H1 (cell line): ENCODE measurements around the gene IP6K3. TPM values are rescaled to one million over a fixed set of nuclear protein-coding genes. Genes with fewer than 3 reads are reported as not detected.

Experiments
- EP300 ChIP-seq, 2 experiments: IDR thresholded peaks; 1 replicate in 1 of 2; 2 replicates in 1 of 2; pipeline ENCODE4 v1.6.1; 2011 to 2012; ENCODE audit warnings: low read depth in 2 of 2, low read length in 2 of 2, mild to moderate bottlenecking in 2 of 2, borderline replicate concordance in 1 of 2, inconsistent platforms in 1 of 2, moderate library complexity in 1 of 2
- FOSL1 ChIP-seq: IDR thresholded peaks from 2 replicates; pipeline ENCODE4 v1.6.1; 2011; ENCODE audit warnings: mild to moderate bottlenecking, low read depth, low read length, moderate library complexity; ENCODE audit not compliant: insufficient read depth
- HDAC6 ChIP-seq: IDR thresholded peaks from one replicate; pipeline ENCODE4 v1.7.1; 2012; ENCODE audit warnings: low read depth, mild to moderate bottlenecking, inconsistent platforms, low read length, moderate library complexity
- RBBP5 ChIP-seq: IDR thresholded peaks from 2 replicates; pipeline ENCODE4 v1.7.1; 2012; ENCODE audit warnings: low read depth, mild to moderate bottlenecking, inconsistent platforms, low read length, moderate library complexity, borderline replicate concordance
- SRF ChIP-seq: IDR thresholded peaks from 2 replicates; pipeline ENCODE4 v1.6.1; 2011; ENCODE audit warnings: mild to moderate bottlenecking, low read depth, low read length, moderate library complexity
- polyA plus RNA-seq, 7 experiments: library from polyadenylated mRNA; depleted of rRNA in 3 of 7; stranded (reverse) in 5 of 7; unstranded in 2 of 7; fragments of >200 nt in 5 of 7; fragments of 200-250 nt in 2 of 7; gene quantifications; 1 replicate in 5 of 7; 2 replicates in 1 of 7; 4 replicates in 1 of 7; pipeline versions ENCODE4 v1.2.1 to v1.2.3, GENCODE V29; 2011 to 2013; ENCODE audit warnings: missing spikeins in 2 of 7, mixed read lengths in 2 of 7
- total RNA-seq: library from RNA; stranded (reverse); fragmentation: NEBNext Ultra II Directional; extraction: Animal tissue kit (Norgen Biotek cat#: 25700); gene quantifications from 2 replicates; pipeline ENCODE4 v1.2.1, GENCODE V29; 2021
- TF ChIP-seq, protein P1 (sequence below): fragments of 300-600 bp; sonication (generic); IDR thresholded peaks from 2 replicates; pipeline ENCODE4 v1.7.1; 2012; ENCODE audit warnings: low read length, moderate library complexity, mild to moderate bottlenecking, inconsistent platforms; ENCODE audit not compliant: insufficient replicate concordance

The IP6K3 gene
- total and polyA plus RNA-seq, 2 of the 8 experiments (the other 6 are each of a cell fraction or from before 2014, with no cell fraction given): 0.22 to 0.73 TPM

GRCh38 chr6:33704215-33705066 is 42.3 kb downstream of the IP6K3 start (continued):
- TF ChIP-seq, protein P1, sequence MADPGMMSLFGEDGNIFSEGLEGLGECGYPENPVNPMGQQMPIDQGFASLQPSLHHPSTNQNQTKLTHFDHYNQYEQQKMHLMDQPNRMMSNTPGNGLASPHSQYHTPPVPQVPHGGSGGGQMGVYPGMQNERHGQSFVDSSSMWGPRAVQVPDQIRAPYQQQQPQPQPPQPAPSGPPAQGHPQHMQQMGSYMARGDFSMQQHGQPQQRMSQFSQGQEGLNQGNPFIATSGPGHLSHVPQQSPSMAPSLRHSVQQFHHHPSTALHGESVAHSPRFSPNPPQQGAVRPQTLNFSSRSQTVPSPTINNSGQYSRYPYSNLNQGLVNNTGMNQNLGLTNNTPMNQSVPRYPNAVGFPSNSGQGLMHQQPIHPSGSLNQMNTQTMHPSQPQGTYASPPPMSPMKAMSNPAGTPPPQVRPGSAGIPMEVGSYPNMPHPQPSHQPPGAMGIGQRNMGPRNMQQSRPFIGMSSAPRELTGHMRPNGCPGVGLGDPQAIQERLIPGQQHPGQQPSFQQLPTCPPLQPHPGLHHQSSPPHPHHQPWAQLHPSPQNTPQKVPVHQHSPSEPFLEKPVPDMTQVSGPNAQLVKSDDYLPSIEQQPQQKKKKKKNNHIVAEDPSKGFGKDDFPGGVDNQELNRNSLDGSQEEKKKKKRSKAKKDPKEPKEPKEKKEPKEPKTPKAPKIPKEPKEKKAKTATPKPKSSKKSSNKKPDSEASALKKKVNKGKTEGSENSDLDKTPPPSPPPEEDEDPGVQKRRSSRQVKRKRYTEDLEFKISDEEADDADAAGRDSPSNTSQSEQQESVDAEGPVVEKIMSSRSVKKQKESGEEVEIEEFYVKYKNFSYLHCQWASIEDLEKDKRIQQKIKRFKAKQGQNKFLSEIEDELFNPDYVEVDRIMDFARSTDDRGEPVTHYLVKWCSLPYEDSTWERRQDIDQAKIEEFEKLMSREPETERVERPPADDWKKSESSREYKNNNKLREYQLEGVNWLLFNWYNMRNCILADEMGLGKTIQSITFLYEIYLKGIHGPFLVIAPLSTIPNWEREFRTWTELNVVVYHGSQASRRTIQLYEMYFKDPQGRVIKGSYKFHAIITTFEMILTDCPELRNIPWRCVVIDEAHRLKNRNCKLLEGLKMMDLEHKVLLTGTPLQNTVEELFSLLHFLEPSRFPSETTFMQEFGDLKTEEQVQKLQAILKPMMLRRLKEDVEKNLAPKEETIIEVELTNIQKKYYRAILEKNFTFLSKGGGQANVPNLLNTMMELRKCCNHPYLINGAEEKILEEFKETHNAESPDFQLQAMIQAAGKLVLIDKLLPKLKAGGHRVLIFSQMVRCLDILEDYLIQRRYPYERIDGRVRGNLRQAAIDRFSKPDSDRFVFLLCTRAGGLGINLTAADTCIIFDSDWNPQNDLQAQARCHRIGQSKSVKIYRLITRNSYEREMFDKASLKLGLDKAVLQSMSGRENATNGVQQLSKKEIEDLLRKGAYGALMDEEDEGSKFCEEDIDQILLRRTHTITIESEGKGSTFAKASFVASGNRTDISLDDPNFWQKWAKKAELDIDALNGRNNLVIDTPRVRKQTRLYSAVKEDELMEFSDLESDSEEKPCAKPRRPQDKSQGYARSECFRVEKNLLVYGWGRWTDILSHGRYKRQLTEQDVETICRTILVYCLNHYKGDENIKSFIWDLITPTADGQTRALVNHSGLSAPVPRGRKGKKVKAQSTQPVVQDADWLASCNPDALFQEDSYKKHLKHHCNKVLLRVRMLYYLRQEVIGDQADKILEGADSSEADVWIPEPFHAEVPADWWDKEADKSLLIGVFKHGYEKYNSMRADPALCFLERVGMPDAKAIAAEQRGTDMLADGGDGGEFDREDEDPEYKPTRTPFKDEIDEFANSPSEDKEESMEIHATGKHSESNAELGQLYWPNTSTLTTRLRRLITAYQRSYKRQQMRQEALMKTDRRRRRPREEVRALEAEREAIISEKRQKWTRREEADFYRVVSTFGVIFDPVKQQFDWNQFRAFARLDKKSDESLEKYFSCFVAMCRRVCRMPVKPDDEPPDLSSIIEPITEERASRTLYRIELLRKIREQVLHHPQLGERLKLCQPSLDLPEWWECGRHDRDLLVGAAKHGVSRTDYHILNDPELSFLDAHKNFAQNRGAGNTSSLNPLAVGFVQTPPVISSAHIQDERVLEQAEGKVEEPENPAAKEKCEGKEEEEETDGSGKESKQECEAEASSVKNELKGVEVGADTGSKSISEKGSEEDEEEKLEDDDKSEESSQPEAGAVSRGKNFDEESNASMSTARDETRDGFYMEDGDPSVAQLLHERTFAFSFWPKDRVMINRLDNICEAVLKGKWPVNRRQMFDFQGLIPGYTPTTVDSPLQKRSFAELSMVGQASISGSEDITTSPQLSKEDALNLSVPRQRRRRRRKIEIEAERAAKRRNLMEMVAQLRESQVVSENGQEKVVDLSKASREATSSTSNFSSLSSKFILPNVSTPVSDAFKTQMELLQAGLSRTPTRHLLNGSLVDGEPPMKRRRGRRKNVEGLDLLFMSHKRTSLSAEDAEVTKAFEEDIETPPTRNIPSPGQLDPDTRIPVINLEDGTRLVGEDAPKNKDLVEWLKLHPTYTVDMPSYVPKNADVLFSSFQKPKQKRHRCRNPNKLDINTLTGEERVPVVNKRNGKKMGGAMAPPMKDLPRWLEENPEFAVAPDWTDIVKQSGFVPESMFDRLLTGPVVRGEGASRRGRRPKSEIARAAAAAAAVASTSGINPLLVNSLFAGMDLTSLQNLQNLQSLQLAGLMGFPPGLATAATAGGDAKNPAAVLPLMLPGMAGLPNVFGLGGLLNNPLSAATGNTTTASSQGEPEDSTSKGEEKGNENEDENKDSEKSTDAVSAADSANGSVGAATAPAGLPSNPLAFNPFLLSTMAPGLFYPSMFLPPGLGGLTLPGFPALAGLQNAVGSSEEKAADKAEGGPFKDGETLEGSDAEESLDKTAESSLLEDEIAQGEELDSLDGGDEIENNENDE: no peak
- TF ChIP-seq EP300 (IDR thresholded peaks at IDR 0.05; ENCODE audit: borderline replicate concordance in 1 of 2, low read depth in 2 of 2, low read length in 2 of 2) (no peak), HDAC6 (no peak), RBBP5 (no peak), SRF (no peak), FOSL1 (no peak)
- TF ChIP-seq, all 59 proteins: peak for 1
